Lower lobe of right lung (tissue), 2 donors: ENCODE measurements around the gene BTNL9. TPM values are rescaled to one million over a fixed set of nuclear protein-coding genes. Genes with fewer than 3 reads are reported as not detected.
"Not testable (repeated sequence)": the region's sequence is repeated elsewhere in the genome, so short reads cannot be mapped to it uniquely, and the experiment has no call there.

Experiments
- ATAC-seq, 2 donors: fragments of 200-7000 bp; cut with Tn5 transposase; one replicate each; pipeline ENCODE4 v1.9.1; 2020 to 2022; ENCODE audit warnings: mild to moderate bottlenecking in 2 of 2, moderate library complexity in 2 of 2
- DNase-seq: peaks from one replicate; pipeline ENCODE4 v3.0.0-alpha.2; 2020
- H3K27ac ChIP-seq: fragments of 200-600 bp; one replicate; pipeline ENCODE4 v1.8.0; 2022
- H3K27me3 ChIP-seq: fragments of 200-600 bp; one replicate; pipeline ENCODE4 v1.8.0; 2022; ENCODE audit warnings: low read depth
- H3K36me3 ChIP-seq: fragments of 200-600 bp; one replicate; pipeline ENCODE4 v1.8.0; 2022; ENCODE audit warnings: mild to moderate bottlenecking
- H3K4me1 ChIP-seq: fragments of 200-600 bp; one replicate; pipeline ENCODE4 v1.8.0; 2022
- H3K4me3 ChIP-seq: fragments of 200-600 bp; one replicate; pipeline ENCODE4 v1.8.0; 2022; ENCODE audit warnings: mild to moderate bottlenecking
- H3K9me3 ChIP-seq: fragments of 200-600 bp; one replicate; pipeline ENCODE4 v1.8.0; 2022
- intact Hi-C: fragments of 100-400 bp; cut with DNase I; formaldehyde crosslinking; loops from one replicate; pipeline ENCODE4 v1.11.0; 2022
- total RNA-seq: library from RNA; stranded (reverse); fragmentation: NEBNext Ultra II Directional; extraction: Animal tissue kit (Norgen Biotek cat#: 25700); gene quantifications from one replicate; pipeline ENCODE4 v1.2.1, GENCODE V29; 2021
- TF ChIP-seq, protein P1 (sequence below): fragments of 200-600 bp; IDR thresholded peaks from one replicate; pipeline ENCODE4 v1.8.0; 2022; ENCODE audit warnings: antibody characterized with exemption, mild to moderate bottlenecking
- donor health status: DM: no; HTN: yes; CAD: no; lungs with severe emphysema.

The BTNL9 gene
- total RNA-seq, 1 donor from 2014 or later: 125 TPM

GRCh38 chr5:181092428-181092827, 52.4 kb downstream of the BTNL9 start:
- ATAC-seq (no peak), DNase-seq (no peak)
- Histone ChIP-seq H3K27me3 (no peaks in the 10 kb centered on the region), H3K27ac (no peak overlapping the region), H3K4me1 (no peaks in the 10 kb centered on the region), H3K36me3 (no peaks in the 10 kb centered on the region), H3K4me3 (no peak overlapping the region), H3K9me3 (no peaks in the 10 kb centered on the region)
- TF ChIP-seq, protein P1, sequence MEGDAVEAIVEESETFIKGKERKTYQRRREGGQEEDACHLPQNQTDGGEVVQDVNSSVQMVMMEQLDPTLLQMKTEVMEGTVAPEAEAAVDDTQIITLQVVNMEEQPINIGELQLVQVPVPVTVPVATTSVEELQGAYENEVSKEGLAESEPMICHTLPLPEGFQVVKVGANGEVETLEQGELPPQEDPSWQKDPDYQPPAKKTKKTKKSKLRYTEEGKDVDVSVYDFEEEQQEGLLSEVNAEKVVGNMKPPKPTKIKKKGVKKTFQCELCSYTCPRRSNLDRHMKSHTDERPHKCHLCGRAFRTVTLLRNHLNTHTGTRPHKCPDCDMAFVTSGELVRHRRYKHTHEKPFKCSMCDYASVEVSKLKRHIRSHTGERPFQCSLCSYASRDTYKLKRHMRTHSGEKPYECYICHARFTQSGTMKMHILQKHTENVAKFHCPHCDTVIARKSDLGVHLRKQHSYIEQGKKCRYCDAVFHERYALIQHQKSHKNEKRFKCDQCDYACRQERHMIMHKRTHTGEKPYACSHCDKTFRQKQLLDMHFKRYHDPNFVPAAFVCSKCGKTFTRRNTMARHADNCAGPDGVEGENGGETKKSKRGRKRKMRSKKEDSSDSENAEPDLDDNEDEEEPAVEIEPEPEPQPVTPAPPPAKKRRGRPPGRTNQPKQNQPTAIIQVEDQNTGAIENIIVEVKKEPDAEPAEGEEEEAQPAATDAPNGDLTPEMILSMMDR: no peak
- intact Hi-C loops: no loop called here

DNA sequence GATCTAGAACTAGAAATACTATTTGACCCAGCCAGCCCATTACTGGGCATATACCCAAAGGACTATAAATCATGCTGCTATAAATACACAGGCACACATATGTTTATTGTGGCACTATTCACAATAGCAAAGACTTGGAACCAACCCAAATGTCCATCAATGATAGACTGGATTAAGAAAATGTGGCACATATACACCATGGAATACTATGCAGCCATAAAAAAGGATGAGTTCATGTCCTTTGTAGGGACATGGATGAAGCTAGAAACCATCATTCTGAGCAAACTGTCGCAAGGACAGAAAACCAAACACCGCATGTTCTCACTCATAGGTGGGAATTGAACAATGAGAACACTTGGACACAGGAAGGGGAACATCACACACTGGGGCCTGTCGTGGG, 55.1 kb downstream of the BTNL9 start:
- ATAC-seq, DNase-seq, H3K27ac ChIP-seq, H3K9me3 ChIP-seq, H3K4me1 ChIP-seq, H3K36me3 ChIP-seq, H3K4me3 ChIP-seq, intact Hi-C loops: not testable (repeated sequence)
- H3K27me3 ChIP-seq: peaks cover 15% of the 10 kb centered on the region

- H3K9me3 ChIP-seq, DNase-seq, H3K27ac ChIP-seq, H3K4me3 ChIP-seq, H3K4me1 ChIP-seq, ATAC-seq, H3K36me3 ChIP-seq, intact Hi-C loops: not testable (repeated sequence)
- H3K27me3 ChIP-seq: peaks cover 19% of the 10 kb centered on the region
Measured at GRCh38 chr5:181096721-181097382, 56.8 kb downstream of the BTNL9 start.

GRCh38 chr5:181097383-181097753, 57.3 kb downstream of the BTNL9 start:
- DNase-seq, H3K9me3 ChIP-seq, H3K36me3 ChIP-seq, H3K4me3 ChIP-seq, H3K4me1 ChIP-seq, intact Hi-C loops, H3K27ac ChIP-seq: not testable (repeated sequence)
- ATAC-seq: peak in 1 of 2 donors; percentile 26
- peaks cover 19% of the 10 kb centered on the region for H3K27me3 ChIP-seq

GRCh38 chr5:181097759-181098491, 57.9 kb downstream of the BTNL9 start:
- H3K4me1 ChIP-seq, H3K4me3 ChIP-seq, H3K27ac ChIP-seq, H3K9me3 ChIP-seq, intact Hi-C loops, DNase-seq, H3K36me3 ChIP-seq: not testable (repeated sequence)
- peak; percentile 32 to 51 for ATAC-seq
- H3K27me3 ChIP-seq: peaks cover 19% of the 10 kb centered on the region

GRCh38 chr5:181098762-181099601, 58.9 kb downstream of the BTNL9 start:
- DNase-seq (no peak), ATAC-seq (no peak)
- Histone ChIP-seq H3K27ac (no peak overlapping the region), H3K27me3 (peaks cover 19% of the 10 kb centered on the region), H3K36me3 (no peaks in the 10 kb centered on the region), H3K4me1 (no peaks in the 10 kb centered on the region), H3K4me3 (no peak overlapping the region), H3K9me3 (no peaks in the 10 kb centered on the region)
- intact Hi-C loops: no loop called here
- TF ChIP-seq, protein P1: no peak

GRCh38 chr5:181099602-181100086, 59.6 kb downstream of the BTNL9 start:
- Histone ChIP-seq H3K9me3 (no peaks in the 10 kb centered on the region), H3K4me1 (no peaks in the 10 kb centered on the region), H3K36me3 (no peaks in the 10 kb centered on the region), H3K4me3 (no peak overlapping the region), H3K27me3 (peaks cover 26% of the 10 kb centered on the region), H3K27ac (no peak overlapping the region)
- ATAC-seq (no peak), DNase-seq (no peak)
- TF ChIP-seq, protein P1: no peak
- intact Hi-C loops: no loop called here
